ENCODE measurements around the gene TMEM183A. TPM values are rescaled to one million over a fixed set of nuclear protein-coding genes. Genes with fewer than 3 reads are reported as not detected.
A peak's percentile ranks its signal among the peaks of the same experiment; 100 is the strongest.

Gene TMEM183A
- total RNA-seq, 3 donors from 2014 or later, result 73.9 to 108 (median 93.2) TPM

- peak; percentile 22 for ATAC-seq
These were observed 50.9 kb downstream of the TMEM183A start for GRCh38 chr1:203057911-203058675.

GRCh38 chr1:203058676-203058935 lies 51.4 kb downstream of the TMEM183A start:
- intact Hi-C loops (cut with DNase I, micrococcal nuclease), result no loop called here
- peak; percentile 18 for ATAC-seq
- no peak for TF ChIP-seq CTCF (IDR thresholded peaks at IDR 0.05)
- no peaks in the 10 kb centered on the region for H3K4me1 ChIP-seq (ENCODE audit: low read depth)
- DNase-seq, result no peak
- H3K36me3 ChIP-seq (ENCODE audit: low read depth), result no peaks in the 10 kb centered on the region
- H3K9me3 ChIP-seq, result no peaks in the 10 kb centered on the region
- H3K4me3 ChIP-seq, result no peak overlapping the region

More at GRCh38 chr1:203057911-203058675, 50.9 kb downstream of the TMEM183A start:
- DNase-seq, result no peak
- Histone ChIP-seq H3K4me1 (ENCODE audit: low read depth) (no peaks in the 10 kb centered on the region), H3K9me3 (no peaks in the 10 kb centered on the region), H3K36me3 (ENCODE audit: low read depth) (no peaks in the 10 kb centered on the region), H3K4me3 (no peak overlapping the region)
- intact Hi-C loops (cut with DNase I, micrococcal nuclease), result no loop called here
- TF ChIP-seq CTCF (IDR thresholded peaks at IDR 0.05), result no peak

GRCh38 chr1:203059485-203059884 lies 52.3 kb downstream of the TMEM183A start:
- no peak for ATAC-seq
- no peak for TF ChIP-seq CTCF (IDR thresholded peaks at IDR 0.05)

GRCh38 chr1:203060115-203060514 lies 52.9 kb downstream of the TMEM183A start:
- Histone ChIP-seq H3K4me3 (no peak overlapping the region), H3K4me1 (ENCODE audit: low read depth) (no peaks in the 10 kb centered on the region), H3K9me3 (no peaks in the 10 kb centered on the region), H3K36me3 (ENCODE audit: low read depth) (no peaks in the 10 kb centered on the region)
- DNase-seq (no peak), ATAC-seq (no peak)
- intact Hi-C loops (cut with DNase I, micrococcal nuclease), result no loop called here
- no peak for TF ChIP-seq CTCF (IDR thresholded peaks at IDR 0.05)

More at GRCh38 chr1:203059485-203059884, 52.3 kb downstream of the TMEM183A start:
- H3K4me3 ChIP-seq, result no peak overlapping the region
- no peaks in the 10 kb centered on the region for H3K36me3 ChIP-seq (ENCODE audit: low read depth)
- no peaks in the 10 kb centered on the region for H3K9me3 ChIP-seq
- intact Hi-C loops (cut with DNase I, micrococcal nuclease), result no loop called here
- DNase-seq, result no peak
- no peaks in the 10 kb centered on the region for H3K4me1 ChIP-seq (ENCODE audit: low read depth)

GRCh38 chr1:203063287-203063686 lies 56.1 kb downstream of the TMEM183A start:
- intact Hi-C loops (cut with DNase I, micrococcal nuclease), result no loop called here
- no peak for TF ChIP-seq CTCF (IDR thresholded peaks at IDR 0.05)
- Histone ChIP-seq H3K36me3 (ENCODE audit: low read depth) (no peaks in the 10 kb centered on the region), H3K9me3 (no peaks in the 10 kb centered on the region), H3K4me1 (ENCODE audit: low read depth) (no peaks in the 10 kb centered on the region), H3K4me3 (no peak overlapping the region)
- ATAC-seq (no peak), DNase-seq (no peak)

- ATAC-seq (no peak), DNase-seq (no peak)
- no peaks in the 10 kb centered on the region for H3K36me3 ChIP-seq (ENCODE audit: low read depth)
- no peak for TF ChIP-seq CTCF (IDR thresholded peaks at IDR 0.05)
- intact Hi-C loops (cut with DNase I, micrococcal nuclease), result no loop called here
- no peak overlapping the region for H3K4me3 ChIP-seq
- H3K9me3 ChIP-seq, result no peaks in the 10 kb centered on the region
- H3K4me1 ChIP-seq (ENCODE audit: low read depth), result no peaks in the 10 kb centered on the region
These were observed 58.0 kb downstream of the TMEM183A start for GRCh38 chr1:203065191-203065590.

Measured in mucosa of descending colon (tissue), 3 donors.